ENCODE data around the gene CFAP210.

DNA sequence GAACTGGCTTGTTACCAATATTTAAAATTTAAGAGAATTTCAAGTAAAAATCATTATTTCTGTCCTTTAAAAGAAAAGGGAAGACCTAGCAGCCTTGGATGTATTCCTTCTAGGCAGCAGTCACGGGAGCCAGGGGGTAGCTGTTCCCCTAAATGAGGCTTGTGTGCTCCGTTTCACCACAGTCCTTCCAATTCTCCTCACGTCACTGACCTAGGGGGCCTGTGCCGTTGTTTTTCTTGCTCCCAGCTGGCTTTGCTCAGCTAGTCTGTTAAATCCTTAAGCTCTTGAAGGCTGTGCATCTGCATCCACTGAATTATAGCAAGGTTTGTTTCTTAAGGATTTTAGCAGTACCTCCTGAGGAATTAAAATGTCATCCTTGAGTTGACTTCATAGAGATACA is 49.3 kb upstream of the CFAP210 start:
- TF ChIP-seq, protein P1, sequence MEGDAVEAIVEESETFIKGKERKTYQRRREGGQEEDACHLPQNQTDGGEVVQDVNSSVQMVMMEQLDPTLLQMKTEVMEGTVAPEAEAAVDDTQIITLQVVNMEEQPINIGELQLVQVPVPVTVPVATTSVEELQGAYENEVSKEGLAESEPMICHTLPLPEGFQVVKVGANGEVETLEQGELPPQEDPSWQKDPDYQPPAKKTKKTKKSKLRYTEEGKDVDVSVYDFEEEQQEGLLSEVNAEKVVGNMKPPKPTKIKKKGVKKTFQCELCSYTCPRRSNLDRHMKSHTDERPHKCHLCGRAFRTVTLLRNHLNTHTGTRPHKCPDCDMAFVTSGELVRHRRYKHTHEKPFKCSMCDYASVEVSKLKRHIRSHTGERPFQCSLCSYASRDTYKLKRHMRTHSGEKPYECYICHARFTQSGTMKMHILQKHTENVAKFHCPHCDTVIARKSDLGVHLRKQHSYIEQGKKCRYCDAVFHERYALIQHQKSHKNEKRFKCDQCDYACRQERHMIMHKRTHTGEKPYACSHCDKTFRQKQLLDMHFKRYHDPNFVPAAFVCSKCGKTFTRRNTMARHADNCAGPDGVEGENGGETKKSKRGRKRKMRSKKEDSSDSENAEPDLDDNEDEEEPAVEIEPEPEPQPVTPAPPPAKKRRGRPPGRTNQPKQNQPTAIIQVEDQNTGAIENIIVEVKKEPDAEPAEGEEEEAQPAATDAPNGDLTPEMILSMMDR (conservative IDR thresholded peaks at IDR 0.05; ENCODE audit: low read depth in 2 of 2), result no peak
- no peak for TF ChIP-seq POLR2AphosphoS5 (IDR thresholded peaks at IDR 0.05; ENCODE audit: low read depth)
- TF ChIP-seq, protein P2, sequence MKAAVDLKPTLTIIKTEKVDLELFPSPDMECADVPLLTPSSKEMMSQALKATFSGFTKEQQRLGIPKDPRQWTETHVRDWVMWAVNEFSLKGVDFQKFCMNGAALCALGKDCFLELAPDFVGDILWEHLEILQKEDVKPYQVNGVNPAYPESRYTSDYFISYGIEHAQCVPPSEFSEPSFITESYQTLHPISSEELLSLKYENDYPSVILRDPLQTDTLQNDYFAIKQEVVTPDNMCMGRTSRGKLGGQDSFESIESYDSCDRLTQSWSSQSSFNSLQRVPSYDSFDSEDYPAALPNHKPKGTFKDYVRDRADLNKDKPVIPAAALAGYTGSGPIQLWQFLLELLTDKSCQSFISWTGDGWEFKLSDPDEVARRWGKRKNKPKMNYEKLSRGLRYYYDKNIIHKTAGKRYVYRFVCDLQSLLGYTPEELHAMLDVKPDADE (IDR thresholded peaks at IDR 0.05), result no peak
- no peak for TF ChIP-seq CREB1 (CRISPR knock-in tag; IDR thresholded peaks at IDR 0.05; ENCODE audit: low read depth)
- TF ChIP-seq, protein P3, sequence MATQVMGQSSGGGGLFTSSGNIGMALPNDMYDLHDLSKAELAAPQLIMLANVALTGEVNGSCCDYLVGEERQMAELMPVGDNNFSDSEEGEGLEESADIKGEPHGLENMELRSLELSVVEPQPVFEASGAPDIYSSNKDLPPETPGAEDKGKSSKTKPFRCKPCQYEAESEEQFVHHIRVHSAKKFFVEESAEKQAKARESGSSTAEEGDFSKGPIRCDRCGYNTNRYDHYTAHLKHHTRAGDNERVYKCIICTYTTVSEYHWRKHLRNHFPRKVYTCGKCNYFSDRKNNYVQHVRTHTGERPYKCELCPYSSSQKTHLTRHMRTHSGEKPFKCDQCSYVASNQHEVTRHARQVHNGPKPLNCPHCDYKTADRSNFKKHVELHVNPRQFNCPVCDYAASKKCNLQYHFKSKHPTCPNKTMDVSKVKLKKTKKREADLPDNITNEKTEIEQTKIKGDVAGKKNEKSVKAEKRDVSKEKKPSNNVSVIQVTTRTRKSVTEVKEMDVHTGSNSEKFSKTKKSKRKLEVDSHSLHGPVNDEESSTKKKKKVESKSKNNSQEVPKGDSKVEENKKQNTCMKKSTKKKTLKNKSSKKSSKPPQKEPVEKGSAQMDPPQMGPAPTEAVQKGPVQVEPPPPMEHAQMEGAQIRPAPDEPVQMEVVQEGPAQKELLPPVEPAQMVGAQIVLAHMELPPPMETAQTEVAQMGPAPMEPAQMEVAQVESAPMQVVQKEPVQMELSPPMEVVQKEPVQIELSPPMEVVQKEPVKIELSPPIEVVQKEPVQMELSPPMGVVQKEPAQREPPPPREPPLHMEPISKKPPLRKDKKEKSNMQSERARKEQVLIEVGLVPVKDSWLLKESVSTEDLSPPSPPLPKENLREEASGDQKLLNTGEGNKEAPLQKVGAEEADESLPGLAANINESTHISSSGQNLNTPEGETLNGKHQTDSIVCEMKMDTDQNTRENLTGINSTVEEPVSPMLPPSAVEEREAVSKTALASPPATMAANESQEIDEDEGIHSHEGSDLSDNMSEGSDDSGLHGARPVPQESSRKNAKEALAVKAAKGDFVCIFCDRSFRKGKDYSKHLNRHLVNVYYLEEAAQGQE (IDR thresholded peaks at IDR 0.05; ENCODE audit: unreplicated experiment), result no peak
- TF ChIP-seq ZNF114 (CRISPR knock-in tag; IDR thresholded peaks at IDR 0.05), result no peak
- TF ChIP-seq EZH2phosphoT487 (IDR thresholded peaks at IDR 0.05; ENCODE audit: unreplicated experiment), result no peak
- no peak for TF ChIP-seq EZH2 (IDR thresholded peaks at IDR 0.05; ENCODE audit: low read depth, unreplicated experiment)
- no peak for TF ChIP-seq JUNB (IDR thresholded peaks at IDR 0.05; ENCODE audit: unreplicated experiment)
